GM23248 (cell line): ENCODE measurements around the gene EPHA1.

Source experiments
- EZH2 ChIP-seq: fragments of 200-600 bp; sonication (generic); IDR thresholded peaks from 2 replicates; pipeline ENCODE4 v1.6.1; 2018; ENCODE audit warnings: antibody characterized with exemption, mild to moderate bottlenecking; ENCODE audit not compliant: insufficient read depth, poor library complexity, severe bottlenecking
- EZH2phosphoT487 ChIP-seq: fragments of 200-600 bp; sonication (generic); IDR thresholded peaks from 2 replicates; pipeline ENCODE4 v1.6.1; 2018; ENCODE audit warnings: antibody characterized with exemption, moderate library complexity, mild to moderate bottlenecking, low read depth; ENCODE audit not compliant: insufficient read depth

DNA sequence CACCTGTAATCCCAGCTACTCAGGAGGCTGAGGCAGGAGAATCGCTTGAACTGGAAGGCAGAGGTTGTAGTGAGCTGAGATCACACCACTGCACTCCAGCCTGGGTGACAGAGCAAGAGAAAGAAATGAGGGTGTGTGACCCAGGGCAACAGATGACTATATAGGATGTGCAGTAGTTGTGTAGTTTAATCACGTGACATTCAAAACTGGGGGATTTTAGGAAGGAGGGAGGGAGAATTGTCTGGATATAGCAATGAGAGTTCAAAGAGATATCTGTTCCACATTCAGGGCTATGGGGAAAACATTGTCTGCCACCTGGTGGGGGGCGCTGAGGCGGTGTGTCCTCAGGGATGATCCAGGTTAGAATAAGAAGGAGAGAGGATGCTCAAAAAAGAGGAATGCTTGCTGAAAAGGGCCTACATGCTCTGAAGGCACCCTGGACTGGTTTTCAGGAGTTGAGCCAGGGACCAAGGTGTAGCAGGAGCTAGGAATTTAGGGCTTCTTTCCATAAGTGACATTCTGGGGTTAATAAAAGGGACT is 35.3 kb downstream of the EPHA1 start:
- TF ChIP-seq EZH2, result no peak
- TF ChIP-seq EZH2phosphoT487, result no peak
